ENCODE measurements around the gene NR5A2. TPM values are rescaled to one million over a fixed set of nuclear protein-coding genes. Genes with fewer than 3 reads are reported as not detected.

Gene NR5A2
- polyA plus RNA-seq, 2 donors, result 0.31 to 0.37 TPM

- no peaks in the 10 kb centered on the region for H3K27me3 ChIP-seq (ENCODE audit: control insufficient read depth in 1 of 2, insufficient read depth in 2 of 2, low read length in 2 of 2)
- H3K4me1 ChIP-seq (ENCODE audit: control insufficient read depth in 2 of 2, insufficient read depth in 2 of 2, low read length in 1 of 2), result no peaks in the 10 kb centered on the region
- H3K27ac ChIP-seq (ENCODE audit: low read depth in 2 of 2, low read length in 1 of 2), result no peak overlapping the region
- H3K9me3 ChIP-seq (ENCODE audit: control insufficient read depth in 2 of 2, insufficient read depth in 1 of 2, low read depth in 1 of 2, low read length in 1 of 2), result no peaks in the 10 kb centered on the region
- 0 to 19% methylated on average over 1 of the region's 1 CpG for WGBS, 2 donors
- H3K36me3 ChIP-seq (ENCODE audit: control insufficient read depth in 2 of 2, insufficient read depth in 2 of 2, low read length in 1 of 2), result no peaks in the 10 kb centered on the region
- no peak overlapping the region for H3K4me3 ChIP-seq (ENCODE audit: low read depth in 1 of 2, low read length in 2 of 2)
Observed at GRCh38 chr1:200108659-200109058, 81.1 kb downstream of the NR5A2 start.

GRCh38 chr1:200112290-200112689, 84.8 kb downstream of the NR5A2 start:
- Histone ChIP-seq H3K27ac (ENCODE audit: low read depth in 2 of 2, low read length in 1 of 2) (no peak overlapping the region), H3K4me3 (ENCODE audit: low read depth in 1 of 2, low read length in 2 of 2) (no peak overlapping the region), H3K9me3 (ENCODE audit: control insufficient read depth in 2 of 2, insufficient read depth in 1 of 2, low read depth in 1 of 2, low read length in 1 of 2) (no peaks in the 10 kb centered on the region), H3K27me3 (ENCODE audit: control insufficient read depth in 1 of 2, insufficient read depth in 2 of 2, low read length in 2 of 2) (peaks cover 0 to 3% of the 10 kb centered on the region in 2 donors), H3K4me1 (ENCODE audit: control insufficient read depth in 2 of 2, insufficient read depth in 2 of 2, low read length in 1 of 2) (no peaks in the 10 kb centered on the region), H3K36me3 (ENCODE audit: control insufficient read depth in 2 of 2, insufficient read depth in 2 of 2, low read length in 1 of 2) (no peaks in the 10 kb centered on the region)
- 93 to 96% methylated on average over 3 of the region's 3 CpGs for WGBS, 2 donors

GRCh38 chr1:200115532-200115931, 88.0 kb downstream of the NR5A2 start:
- 59 to 71% methylated on average over 1 of the region's 1 CpG for WGBS, 2 donors
- Histone ChIP-seq H3K27ac (ENCODE audit: low read depth in 2 of 2, low read length in 1 of 2) (no peak overlapping the region), H3K9me3 (ENCODE audit: control insufficient read depth in 2 of 2, insufficient read depth in 1 of 2, low read depth in 1 of 2, low read length in 1 of 2) (no peaks in the 10 kb centered on the region), H3K36me3 (ENCODE audit: control insufficient read depth in 2 of 2, insufficient read depth in 2 of 2, low read length in 1 of 2) (no peaks in the 10 kb centered on the region), H3K27me3 (ENCODE audit: control insufficient read depth in 1 of 2, insufficient read depth in 2 of 2, low read length in 2 of 2) (peaks cover 0 to 3% of the 10 kb centered on the region in 2 donors), H3K4me3 (ENCODE audit: low read depth in 1 of 2, low read length in 2 of 2) (no peak overlapping the region), H3K4me1 (ENCODE audit: control insufficient read depth in 2 of 2, insufficient read depth in 2 of 2, low read length in 1 of 2) (no peaks in the 10 kb centered on the region)

- H3K27me3 ChIP-seq (ENCODE audit: control insufficient read depth in 1 of 2, insufficient read depth in 2 of 2, low read length in 2 of 2), result peaks cover 0 to 3% of the 10 kb centered on the region in 2 donors
- H3K9me3 ChIP-seq (ENCODE audit: control insufficient read depth in 2 of 2, insufficient read depth in 1 of 2, low read depth in 1 of 2, low read length in 1 of 2), result no peaks in the 10 kb centered on the region
- 94 to 95% methylated on average over 1 of the region's 1 CpG for WGBS, 2 donors
- H3K4me3 ChIP-seq (ENCODE audit: low read depth in 1 of 2, low read length in 2 of 2), result no peak overlapping the region
- no peaks in the 10 kb centered on the region for H3K4me1 ChIP-seq (ENCODE audit: control insufficient read depth in 2 of 2, insufficient read depth in 2 of 2, low read length in 1 of 2)
- H3K27ac ChIP-seq (ENCODE audit: low read depth in 2 of 2, low read length in 1 of 2), result no peak overlapping the region
- no peaks in the 10 kb centered on the region for H3K36me3 ChIP-seq (ENCODE audit: control insufficient read depth in 2 of 2, insufficient read depth in 2 of 2, low read length in 1 of 2)
Observed at GRCh38 chr1:200116324-200116723, 88.8 kb downstream of the NR5A2 start.

- Histone ChIP-seq H3K27me3 (ENCODE audit: control insufficient read depth in 1 of 2, insufficient read depth in 2 of 2, low read length in 2 of 2) (peaks cover 0 to 3% of the 10 kb centered on the region in 2 donors), H3K36me3 (ENCODE audit: control insufficient read depth in 2 of 2, insufficient read depth in 2 of 2, low read length in 1 of 2) (no peaks in the 10 kb centered on the region), H3K9me3 (ENCODE audit: control insufficient read depth in 2 of 2, insufficient read depth in 1 of 2, low read depth in 1 of 2, low read length in 1 of 2) (no peaks in the 10 kb centered on the region), H3K4me3 (ENCODE audit: low read depth in 1 of 2, low read length in 2 of 2) (no peak overlapping the region), H3K27ac (ENCODE audit: low read depth in 2 of 2, low read length in 1 of 2) (no peak overlapping the region), H3K4me1 (ENCODE audit: control insufficient read depth in 2 of 2, insufficient read depth in 2 of 2, low read length in 1 of 2) (no peaks in the 10 kb centered on the region)
- WGBS, 2 donors, result 86 to 94% methylated on average over 3 of the region's 3 CpGs
Observed at GRCh38 chr1:200118779-200119505, 91.4 kb downstream of the NR5A2 start.

- H3K4me3 ChIP-seq (ENCODE audit: low read depth in 1 of 2, low read length in 2 of 2), result no peak overlapping the region
- H3K36me3 ChIP-seq (ENCODE audit: control insufficient read depth in 2 of 2, insufficient read depth in 2 of 2, low read length in 1 of 2), result no peaks in the 10 kb centered on the region
- H3K27me3 ChIP-seq (ENCODE audit: control insufficient read depth in 1 of 2, insufficient read depth in 2 of 2, low read length in 2 of 2), result no peaks in the 10 kb centered on the region
- H3K27ac ChIP-seq (ENCODE audit: low read depth in 2 of 2, low read length in 1 of 2), result no peak overlapping the region
- H3K4me1 ChIP-seq (ENCODE audit: control insufficient read depth in 2 of 2, insufficient read depth in 2 of 2, low read length in 1 of 2), result no peaks in the 10 kb centered on the region
- H3K9me3 ChIP-seq (ENCODE audit: control insufficient read depth in 2 of 2, insufficient read depth in 1 of 2, low read depth in 1 of 2, low read length in 1 of 2), result no peaks in the 10 kb centered on the region
Observed at GRCh38 chr1:200121421-200121820, 93.9 kb downstream of the NR5A2 start.

GRCh38 chr1:200124309-200124708, 96.8 kb downstream of the NR5A2 start:
- Histone ChIP-seq H3K9me3 (ENCODE audit: control insufficient read depth in 2 of 2, insufficient read depth in 1 of 2, low read depth in 1 of 2, low read length in 1 of 2) (no peaks in the 10 kb centered on the region), H3K27ac (ENCODE audit: low read depth in 2 of 2, low read length in 1 of 2) (no peak overlapping the region), H3K36me3 (ENCODE audit: control insufficient read depth in 2 of 2, insufficient read depth in 2 of 2, low read length in 1 of 2) (no peaks in the 10 kb centered on the region), H3K4me3 (ENCODE audit: low read depth in 1 of 2, low read length in 2 of 2) (no peak overlapping the region), H3K27me3 (ENCODE audit: control insufficient read depth in 1 of 2, insufficient read depth in 2 of 2, low read length in 2 of 2) (no peaks in the 10 kb centered on the region), H3K4me1 (ENCODE audit: control insufficient read depth in 2 of 2, insufficient read depth in 2 of 2, low read length in 1 of 2) (no peaks in the 10 kb centered on the region)
- WGBS, 2 donors, result 70 to 74% methylated on average over 1 of the region's 1 CpG

GRCh38 chr1:200128081-200128480, 100.6 kb downstream of the NR5A2 start:
- H3K4me1 ChIP-seq (ENCODE audit: control insufficient read depth in 2 of 2, insufficient read depth in 2 of 2, low read length in 1 of 2), result no peaks in the 10 kb centered on the region
- WGBS, 2 donors, result 83 to 88% methylated on average over 7 of the region's 7 CpGs
- no peaks in the 10 kb centered on the region for H3K27me3 ChIP-seq (ENCODE audit: control insufficient read depth in 1 of 2, insufficient read depth in 2 of 2, low read length in 2 of 2)
- H3K36me3 ChIP-seq (ENCODE audit: control insufficient read depth in 2 of 2, insufficient read depth in 2 of 2, low read length in 1 of 2), result no peaks in the 10 kb centered on the region
- H3K9me3 ChIP-seq (ENCODE audit: control insufficient read depth in 2 of 2, insufficient read depth in 1 of 2, low read depth in 1 of 2, low read length in 1 of 2), result no peaks in the 10 kb centered on the region
- H3K4me3 ChIP-seq (ENCODE audit: low read depth in 1 of 2, low read length in 2 of 2), result no peak overlapping the region
- no peak overlapping the region for H3K27ac ChIP-seq (ENCODE audit: low read depth in 2 of 2, low read length in 1 of 2)

GRCh38 chr1:200128944-200129879, 101.7 kb downstream of the NR5A2 start:
- no peaks in the 10 kb centered on the region for H3K27me3 ChIP-seq (ENCODE audit: control insufficient read depth in 1 of 2, insufficient read depth in 2 of 2, low read length in 2 of 2)

More at GRCh38 chr1:200128944-200129879, 101.7 kb downstream of the NR5A2 start:
- Histone ChIP-seq H3K9me3 (ENCODE audit: control insufficient read depth in 2 of 2, insufficient read depth in 1 of 2, low read depth in 1 of 2, low read length in 1 of 2) (no peaks in the 10 kb centered on the region), H3K4me3 (ENCODE audit: low read depth in 1 of 2, low read length in 2 of 2) (no peak overlapping the region), H3K27ac (ENCODE audit: low read depth in 2 of 2, low read length in 1 of 2) (no peak overlapping the region), H3K36me3 (ENCODE audit: control insufficient read depth in 2 of 2, insufficient read depth in 2 of 2, low read length in 1 of 2) (no peaks in the 10 kb centered on the region), H3K4me1 (ENCODE audit: control insufficient read depth in 2 of 2, insufficient read depth in 2 of 2, low read length in 1 of 2) (no peaks in the 10 kb centered on the region)
- 33 to 41% methylated on average over 5 of the region's 5 CpGs for WGBS, 2 donors

All from esophagus (tissue), 2 donors.